HG03064 (cell line): Measurements from ENCODE around the gene SERPINA9.
"Not testable (repeated sequence)": the region's sequence is repeated elsewhere in the genome, so short reads cannot be mapped to it uniquely, and the experiment has no call there.

Experiments used
- ATAC-seq: cut with Tn5 transposase; IDR thresholded peaks from one replicate; pipeline ENCODE4 v1.9.1; 2021; ENCODE audit warnings: low read depth; ENCODE audit not compliant: unreplicated experiment

Gene SERPINA9

DNA sequence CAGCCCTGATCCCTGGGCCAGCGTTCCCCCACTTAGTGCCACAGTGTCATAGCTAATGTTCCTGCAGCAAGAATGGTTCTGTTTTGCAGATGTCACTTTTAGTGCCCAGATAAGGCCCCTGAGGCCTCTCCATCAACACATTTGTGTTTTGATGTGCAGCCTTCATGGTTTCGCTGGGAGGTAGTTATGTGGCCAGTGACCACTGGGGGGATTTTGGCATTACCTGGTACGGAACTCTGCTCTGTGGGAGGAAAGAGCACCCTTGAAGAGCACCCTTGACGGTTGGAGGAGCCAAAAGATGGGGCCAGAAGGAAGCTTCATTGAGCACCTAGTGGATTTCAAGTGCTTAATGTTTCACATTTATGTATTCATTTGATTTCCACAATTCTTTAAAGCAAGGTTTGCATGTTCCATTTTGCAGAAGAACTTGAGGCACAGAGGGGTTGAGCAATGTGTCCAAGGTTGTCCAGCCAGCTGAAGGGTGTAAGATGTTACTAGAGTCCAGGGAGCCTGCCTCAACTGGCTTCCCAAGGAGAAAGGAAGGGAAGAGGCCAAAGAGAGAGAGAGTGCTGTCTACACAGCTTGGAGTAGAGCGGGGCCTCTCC is 36.4 kb downstream of the SERPINA9 start:
- ATAC-seq = no peak

DNA sequence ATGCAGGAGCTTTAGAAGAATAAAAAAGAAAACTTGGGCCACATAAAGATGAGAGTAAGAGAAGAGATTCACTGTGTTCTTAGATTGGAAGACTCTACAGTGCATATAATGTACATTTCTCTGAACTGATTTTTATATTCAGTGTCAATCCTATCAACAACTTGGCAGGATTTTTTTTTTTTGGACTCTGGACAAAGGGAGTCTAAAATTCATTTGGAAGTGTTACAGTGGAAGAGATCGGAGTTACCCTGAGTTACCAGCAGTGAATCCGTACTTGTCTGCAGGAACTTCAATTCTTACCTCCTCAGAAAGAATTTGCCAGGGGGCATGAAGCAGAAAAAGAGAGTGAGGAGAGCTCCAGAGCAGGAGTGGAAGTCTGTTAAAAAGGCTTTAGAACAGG is 47.4 kb downstream of the SERPINA9 start:
- no peak for ATAC-seq

DNA sequence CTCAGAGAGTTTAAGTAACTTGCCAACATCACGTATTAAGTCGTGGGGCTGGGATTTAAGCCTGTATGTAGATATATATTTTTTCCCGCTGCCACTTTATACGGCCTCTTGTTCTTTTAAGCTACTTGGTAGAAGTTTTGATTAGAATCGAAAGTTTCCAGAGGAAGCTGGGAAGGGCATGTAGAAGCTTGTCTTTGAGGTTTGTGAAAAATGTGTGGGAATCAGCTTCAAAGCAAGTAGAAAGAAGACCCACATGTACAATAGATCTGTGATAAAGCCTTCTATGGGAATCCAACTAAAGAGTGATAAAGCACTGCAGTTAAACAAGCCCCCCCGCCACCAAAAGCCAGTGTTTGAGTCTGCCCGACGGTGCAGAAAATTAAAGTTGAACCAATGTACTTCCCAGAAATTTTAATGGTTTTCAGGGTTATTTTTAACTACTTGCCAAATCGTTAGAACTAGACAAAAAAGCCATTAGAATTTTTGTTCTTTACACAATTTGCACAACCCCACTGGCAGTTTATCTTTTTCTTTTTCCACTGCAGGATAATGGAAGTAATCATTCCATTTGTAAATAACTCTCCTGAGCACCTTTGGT is 48.9 kb downstream of the SERPINA9 start:
- no peak for ATAC-seq

DNA sequence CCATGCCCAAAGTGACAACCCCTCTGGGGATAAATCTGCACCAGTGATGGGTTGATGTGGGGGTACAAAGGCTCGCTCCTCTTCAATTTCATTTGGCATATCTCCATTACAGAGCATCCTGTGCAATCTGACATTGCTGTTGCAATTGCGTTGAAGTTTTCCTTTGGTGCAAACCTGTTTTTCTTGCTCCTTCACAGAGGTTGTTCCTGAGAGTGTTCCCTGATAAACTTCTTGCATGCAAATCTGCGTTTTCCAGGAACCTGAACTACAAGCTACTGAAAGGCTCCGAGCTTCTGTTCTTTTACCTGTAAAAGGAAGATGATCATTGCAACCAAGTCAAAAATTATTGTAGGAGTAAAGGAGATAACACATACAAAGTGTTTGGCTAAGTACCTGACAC is 49.5 kb downstream of the SERPINA9 start:
- no peak for ATAC-seq

DNA sequence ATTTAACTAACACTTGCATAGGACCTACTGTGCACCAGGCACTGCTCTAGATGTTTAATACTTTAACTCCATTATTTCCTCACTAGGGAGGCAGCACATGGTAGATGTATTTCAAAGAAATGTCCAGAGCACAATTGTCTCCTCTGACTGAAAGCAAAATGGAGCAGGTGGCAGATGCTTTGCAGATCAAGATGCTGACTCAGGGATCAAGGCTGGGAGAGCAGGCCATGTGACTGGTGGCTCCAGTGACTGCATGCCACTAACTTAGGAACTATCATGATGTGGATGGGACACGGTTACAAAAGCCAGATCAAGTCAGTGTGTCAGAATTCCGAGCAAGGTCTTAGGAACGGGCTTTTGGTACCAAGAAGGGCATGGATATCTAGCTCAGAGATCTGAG is 51.6 kb downstream of the SERPINA9 start:
- ATAC-seq = no peak

DNA sequence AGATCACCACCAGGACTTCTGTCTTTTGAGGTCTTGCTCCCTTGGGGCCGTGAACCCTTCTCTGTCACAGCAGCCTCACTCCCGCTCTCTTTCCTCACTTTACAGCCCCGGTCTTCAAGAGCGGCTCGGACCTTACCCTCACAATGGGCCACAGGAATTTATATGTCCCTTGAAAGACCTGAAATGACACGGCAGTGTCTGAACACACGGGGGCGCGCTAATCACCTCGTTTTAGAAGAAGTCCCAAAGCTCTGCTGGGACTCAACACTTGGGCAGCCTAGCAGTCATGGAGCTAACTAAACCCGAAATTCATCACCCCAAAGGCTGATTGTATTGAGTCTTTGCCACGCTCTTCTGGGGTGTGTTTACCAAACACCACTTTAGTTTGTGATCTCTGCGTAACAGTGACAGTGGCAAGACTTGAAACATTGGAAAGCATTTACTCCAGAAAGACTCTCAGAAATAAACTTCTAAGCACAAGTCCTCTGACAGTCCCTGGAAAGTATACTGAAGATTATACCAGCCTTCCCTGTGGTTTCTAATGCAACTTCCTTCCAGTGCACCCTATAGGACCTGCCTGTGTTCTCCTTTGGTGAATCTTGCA is 52.4 kb downstream of the SERPINA9 start:
- peak; percentile 69 for ATAC-seq

DNA sequence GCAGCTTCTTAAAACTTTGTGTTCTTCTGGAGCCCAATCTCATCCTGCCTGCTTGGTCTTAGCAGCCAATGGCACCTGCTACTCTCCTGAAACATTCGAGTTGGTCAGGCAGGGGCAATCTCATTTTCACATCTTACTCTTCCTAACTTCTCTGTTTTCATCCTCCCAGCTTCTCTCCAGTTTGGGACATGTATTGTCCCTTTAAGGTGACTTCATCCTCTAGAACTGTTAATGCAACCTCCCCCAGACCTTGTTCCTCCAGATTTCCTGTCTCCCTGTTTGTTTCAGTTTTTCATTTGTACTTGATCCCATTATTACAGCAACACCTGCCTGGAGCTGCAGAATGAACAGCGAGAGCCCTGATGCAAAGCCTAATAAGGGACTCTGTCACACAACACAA is 54.7 kb downstream of the SERPINA9 start:
- no peak for ATAC-seq

DNA sequence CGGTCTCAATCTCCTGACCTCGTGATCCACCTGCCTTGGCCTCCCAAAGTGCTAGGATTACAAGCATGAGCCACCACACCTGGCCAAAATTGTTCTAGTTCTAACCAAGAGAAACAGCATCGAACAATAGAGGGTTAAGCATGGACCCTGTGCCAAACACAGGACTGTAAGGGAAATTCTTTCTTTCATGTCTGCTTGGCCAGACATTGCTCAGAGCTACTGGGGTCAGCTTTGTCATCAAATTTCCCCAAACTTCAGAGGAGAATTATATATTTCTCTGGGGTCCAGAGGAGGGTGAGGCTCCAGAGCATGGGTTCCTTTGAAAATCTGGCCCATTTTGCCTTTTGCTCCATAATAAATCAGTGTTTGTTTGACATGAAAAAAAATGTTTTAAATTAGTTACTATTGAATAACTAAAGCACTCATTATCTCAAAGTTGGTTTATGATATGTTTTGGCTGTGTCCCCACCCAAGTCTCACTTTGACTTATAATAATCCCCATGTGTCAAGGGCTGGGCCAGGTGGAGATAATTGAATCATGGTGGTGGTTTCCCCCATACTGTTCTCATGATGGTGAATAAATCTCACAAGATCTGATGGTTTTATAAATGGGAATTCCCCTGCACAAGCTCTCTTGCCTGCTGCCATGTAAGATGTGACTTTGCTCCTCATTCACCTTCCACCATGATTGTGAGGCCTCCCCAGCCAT is 58.3 kb downstream of the SERPINA9 start:
- not testable (repeated sequence) for ATAC-seq
